ENCODE data around the gene LSM4. TPM values are rescaled to one million over a fixed set of nuclear protein-coding genes. Genes with fewer than 3 reads are reported as not detected.

LSM4 gene
- total RNA-seq, 1 experiment from 2014 or later = 787 TPM

- Histone ChIP-seq H3K4me3 (ENCODE audit: insufficient read depth, low read depth, low read length) (no peak overlapping the region), H3K36me3 (replicated peaks; ENCODE audit: control insufficient read depth, insufficient read depth, low read length) (peaks cover 29% of the 10 kb centered on the region), H3K27me3 (ENCODE audit: control insufficient read depth, insufficient read depth, low read length) (no peaks in the 10 kb centered on the region)
- DNase-seq = peak; percentile 45
Measured at GRCh38 chr19:18310118-18310909, 12.6 kb downstream of the LSM4 start.

- Histone ChIP-seq H3K4me3 (ENCODE audit: insufficient read depth, low read depth, low read length) (no peak overlapping the region), H3K36me3 (replicated peaks; ENCODE audit: control insufficient read depth, insufficient read depth, low read length) (peaks cover 28% of the 10 kb centered on the region), H3K27me3 (ENCODE audit: control insufficient read depth, insufficient read depth, low read length) (no peaks in the 10 kb centered on the region)
- peak; percentile 44 for DNase-seq
Measured at GRCh38 chr19:18309525-18310064, 13.3 kb downstream of the LSM4 start.

DNA sequence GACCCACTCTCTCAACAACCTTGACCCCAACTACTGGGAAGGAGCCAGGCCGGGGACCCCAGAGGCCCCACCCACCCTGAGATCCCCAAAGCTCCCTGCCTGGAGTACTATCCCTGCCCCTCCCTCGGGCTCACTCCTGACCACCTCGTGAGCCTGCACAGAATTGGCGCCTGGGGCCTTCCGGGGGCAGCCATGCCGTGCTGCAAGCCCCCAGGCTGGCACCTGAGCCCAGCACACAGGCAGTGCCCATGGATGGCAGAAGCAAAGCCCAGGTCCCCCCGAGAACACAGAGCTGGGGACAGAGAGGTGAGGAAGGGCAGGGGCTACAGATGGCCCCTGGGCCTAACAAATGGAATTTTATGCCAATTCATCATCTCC lies 13.9 kb downstream of the LSM4 start:
- no peaks in the 10 kb centered on the region for H3K27me3 ChIP-seq (ENCODE audit: control insufficient read depth, insufficient read depth, low read length)
- no peak overlapping the region for H3K4me3 ChIP-seq (ENCODE audit: insufficient read depth, low read depth, low read length)
- H3K36me3 ChIP-seq (replicated peaks; ENCODE audit: control insufficient read depth, insufficient read depth, low read length) = peaks cover 25% of the 10 kb centered on the region
- DNase-seq = peak; percentile 41

DNA sequence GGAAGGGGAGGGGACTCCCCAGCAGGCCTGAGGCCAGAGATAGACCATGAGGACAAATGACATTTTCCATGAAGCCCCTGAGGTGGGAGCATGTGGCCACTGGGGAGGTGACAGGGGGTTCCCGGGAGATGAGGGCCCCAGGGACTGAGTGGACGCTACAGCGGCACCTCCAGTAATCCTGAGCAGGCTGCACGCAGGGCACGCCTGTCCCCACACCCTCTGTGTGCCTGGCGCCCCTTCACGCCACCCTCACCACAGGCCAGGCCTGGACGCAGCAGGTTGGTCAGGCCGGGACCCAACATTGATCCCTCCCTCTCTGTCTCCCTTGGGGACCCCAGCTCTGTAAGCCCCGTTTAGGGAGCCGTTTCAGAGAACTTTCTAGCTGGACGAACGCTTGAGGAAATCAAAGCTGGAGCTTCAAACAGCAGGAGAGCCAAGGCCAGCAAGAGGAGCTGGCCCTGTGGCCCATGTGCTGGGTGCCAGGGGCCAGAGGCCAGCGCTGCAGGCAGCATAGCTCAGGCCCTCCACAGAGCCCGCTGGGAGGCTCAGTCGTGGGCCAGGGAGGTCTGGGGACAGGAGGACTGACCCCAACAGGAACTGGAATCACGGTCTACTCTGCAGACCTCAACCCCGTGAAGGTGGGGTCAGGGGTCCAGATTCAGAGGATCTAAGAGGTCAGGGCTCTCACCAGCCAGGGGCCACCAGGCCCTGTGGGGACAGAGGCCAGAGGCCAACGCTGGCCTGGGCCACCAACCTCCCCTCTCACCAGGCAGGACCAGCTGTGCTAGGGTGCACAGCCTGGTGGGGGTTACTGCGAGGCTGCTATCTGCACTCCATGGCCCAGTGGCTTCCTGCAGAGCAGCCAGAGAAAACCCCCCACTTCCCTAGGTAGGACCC lies 14.6 kb downstream of the LSM4 start:
- Histone ChIP-seq H3K36me3 (replicated peaks; ENCODE audit: control insufficient read depth, insufficient read depth, low read length) (peaks cover 21% of the 10 kb centered on the region), H3K27me3 (ENCODE audit: control insufficient read depth, insufficient read depth, low read length) (no peaks in the 10 kb centered on the region), H3K4me3 (ENCODE audit: insufficient read depth, low read depth, low read length) (no peak overlapping the region)
- DNase-seq = peak; percentile 49

- H3K4me3 ChIP-seq (ENCODE audit: insufficient read depth, low read depth, low read length) = no peak overlapping the region
- no peaks in the 10 kb centered on the region for H3K27me3 ChIP-seq (ENCODE audit: control insufficient read depth, insufficient read depth, low read length)
- peaks cover 15% of the 10 kb centered on the region for H3K36me3 ChIP-seq (replicated peaks; ENCODE audit: control insufficient read depth, insufficient read depth, low read length)
- peak; percentile 68 for DNase-seq
Measured at GRCh38 chr19:18307271-18307681, 15.6 kb downstream of the LSM4 start.

DNA sequence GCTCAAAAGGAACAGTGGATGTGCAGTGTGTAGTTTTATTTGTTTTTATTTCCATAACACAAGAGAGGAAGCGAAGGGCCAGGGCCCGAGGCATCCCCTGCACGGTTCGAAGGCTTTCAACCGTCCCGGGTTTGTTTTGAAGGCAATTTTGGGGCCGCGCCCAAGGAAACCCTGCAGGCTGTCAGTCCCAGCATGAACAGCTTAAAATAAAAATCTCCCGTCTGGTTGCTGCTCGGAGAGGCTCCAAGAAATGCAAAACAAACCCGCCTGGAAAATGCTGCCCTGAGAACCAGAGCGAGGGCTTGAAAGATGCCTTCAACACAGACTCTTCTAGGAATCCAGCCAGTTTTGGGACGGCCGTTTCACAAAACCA lies 16.0 kb downstream of the LSM4 start:
- peaks cover 12% of the 10 kb centered on the region for H3K36me3 ChIP-seq (replicated peaks; ENCODE audit: control insufficient read depth, insufficient read depth, low read length)
- no peak overlapping the region for H3K4me3 ChIP-seq (ENCODE audit: insufficient read depth, low read depth, low read length)
- H3K27me3 ChIP-seq (ENCODE audit: control insufficient read depth, insufficient read depth, low read length) = no peaks in the 10 kb centered on the region
- DNase-seq = no peak

DNA sequence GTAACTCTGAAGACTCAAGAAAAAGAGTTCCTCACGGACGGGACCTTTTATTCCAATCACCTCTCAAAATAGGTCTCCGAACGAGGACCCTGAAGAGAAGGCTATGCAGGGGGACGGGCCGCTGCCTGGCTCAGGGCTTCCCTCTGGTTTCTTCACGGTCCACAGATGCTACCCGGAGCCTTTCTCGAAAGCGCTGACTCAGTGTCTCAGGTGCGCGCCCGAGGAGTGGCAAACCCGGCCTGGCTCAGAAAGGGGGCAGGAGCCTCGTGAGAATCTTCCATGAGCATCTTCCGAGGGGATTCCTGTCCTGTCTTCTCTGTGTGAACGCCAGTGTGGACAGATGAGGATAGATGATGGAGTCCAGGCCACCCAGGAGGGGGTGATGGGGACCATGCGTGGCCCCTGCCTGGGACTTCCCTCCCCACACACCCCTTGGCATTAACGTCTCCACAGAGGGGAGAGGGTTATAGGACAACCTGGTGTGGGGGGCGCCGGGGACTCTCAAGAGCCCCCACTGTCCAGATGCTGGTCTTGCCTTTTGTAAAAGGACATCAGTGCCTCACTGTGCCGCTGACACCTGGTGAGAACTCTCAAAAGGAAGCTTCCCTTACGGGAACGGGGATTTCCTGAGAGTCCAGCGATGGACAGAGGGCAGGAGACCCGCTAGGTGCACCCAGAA lies 16.5 kb downstream of the LSM4 start:
- peak; percentile 43 for DNase-seq
- H3K36me3 ChIP-seq (replicated peaks; ENCODE audit: control insufficient read depth, insufficient read depth, low read length) = peaks cover 12% of the 10 kb centered on the region
- H3K4me3 ChIP-seq (ENCODE audit: insufficient read depth, low read depth, low read length) = no peak overlapping the region
- no peaks in the 10 kb centered on the region for H3K27me3 ChIP-seq (ENCODE audit: control insufficient read depth, insufficient read depth, low read length)

- H3K36me3 ChIP-seq (replicated peaks; ENCODE audit: control insufficient read depth, insufficient read depth, low read length) = peaks cover 6% of the 10 kb centered on the region
- peak overlapping the region; percentile 29 for H3K4me3 ChIP-seq (ENCODE audit: insufficient read depth, low read depth, low read length)
- H3K27me3 ChIP-seq (ENCODE audit: control insufficient read depth, insufficient read depth, low read length) = no peaks in the 10 kb centered on the region
- DNase-seq = peak; percentile 93
Measured at GRCh38 chr19:18304458-18305310, 18.2 kb downstream of the LSM4 start.

GRCh38 chr19:18304208-18304457 lies 18.7 kb downstream of the LSM4 start:
- H3K27me3 ChIP-seq (ENCODE audit: control insufficient read depth, insufficient read depth, low read length) = no peaks in the 10 kb centered on the region
- no peak for DNase-seq
- H3K4me3 ChIP-seq (ENCODE audit: insufficient read depth, low read depth, low read length) = no peak overlapping the region
- H3K36me3 ChIP-seq (replicated peaks; ENCODE audit: control insufficient read depth, insufficient read depth, low read length) = peaks cover 4% of the 10 kb centered on the region

DNA sequence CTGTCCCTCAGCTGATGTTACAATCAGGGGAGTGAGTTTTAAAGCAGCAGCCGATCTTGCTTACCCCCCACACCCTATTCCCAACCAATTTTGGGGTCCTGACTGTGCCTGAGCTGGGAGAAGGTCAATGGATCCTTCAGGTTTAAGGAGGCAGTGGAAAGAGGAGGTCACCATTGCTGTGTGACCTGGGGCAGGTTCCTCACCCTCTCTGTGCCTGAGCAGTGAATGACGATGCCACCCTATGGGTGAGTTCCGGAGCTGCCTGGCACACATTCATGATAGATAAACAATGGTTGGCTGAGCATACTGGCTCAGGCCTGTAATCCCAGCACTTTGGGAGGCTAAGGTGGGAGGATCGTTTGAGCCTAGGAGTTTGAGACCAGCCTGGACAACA lies 21.2 kb downstream of the LSM4 start:
- no peak overlapping the region for H3K4me3 ChIP-seq (ENCODE audit: insufficient read depth, low read depth, low read length)
- no peaks in the 10 kb centered on the region for H3K36me3 ChIP-seq (replicated peaks; ENCODE audit: control insufficient read depth, insufficient read depth, low read length)
- DNase-seq = peak; percentile 15
- H3K27me3 ChIP-seq (ENCODE audit: control insufficient read depth, insufficient read depth, low read length) = no peaks in the 10 kb centered on the region

- DNase-seq = peak; percentile 49
- no peak overlapping the region for H3K4me3 ChIP-seq (ENCODE audit: insufficient read depth, low read depth, low read length)
- no peaks in the 10 kb centered on the region for H3K36me3 ChIP-seq (replicated peaks; ENCODE audit: control insufficient read depth, insufficient read depth, low read length)
- H3K27me3 ChIP-seq (ENCODE audit: control insufficient read depth, insufficient read depth, low read length) = no peaks in the 10 kb centered on the region
Measured at GRCh38 chr19:18300930-18301717, 21.8 kb downstream of the LSM4 start.

DNA sequence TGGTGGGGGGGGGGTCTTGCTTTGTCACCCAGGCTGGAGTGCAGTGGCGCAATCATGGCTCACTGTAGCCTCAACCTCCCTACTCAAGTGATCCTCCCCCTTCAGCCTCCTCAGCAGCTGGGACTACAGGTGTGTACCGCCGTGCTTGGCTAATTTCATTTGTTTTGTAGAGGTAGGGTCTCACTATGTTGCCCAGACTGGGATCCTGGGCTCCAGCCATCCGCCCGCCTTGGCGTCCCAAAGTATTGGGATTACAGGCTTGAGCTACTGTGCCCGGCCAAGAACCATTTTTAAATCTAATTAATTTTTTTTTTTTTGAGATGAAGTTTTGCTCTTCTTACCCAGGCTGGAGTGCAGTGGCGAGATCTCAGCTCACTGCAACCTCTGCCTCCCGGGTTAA lies 23.2 kb downstream of the LSM4 start:
- H3K36me3 ChIP-seq (replicated peaks; ENCODE audit: control insufficient read depth, insufficient read depth, low read length) = no peaks in the 10 kb centered on the region
- DNase-seq = no peak

GRCh38 chr19:18298601-18299000 lies 24.3 kb downstream of the LSM4 start:
- DNase-seq = no peak
- H3K36me3 ChIP-seq (replicated peaks; ENCODE audit: control insufficient read depth, insufficient read depth, low read length) = no peaks in the 10 kb centered on the region
- no peaks in the 10 kb centered on the region for H3K27me3 ChIP-seq (ENCODE audit: control insufficient read depth, insufficient read depth, low read length)
- no peak overlapping the region for H3K4me3 ChIP-seq (ENCODE audit: insufficient read depth, low read depth, low read length)

More for the DNA sequence above, 23.2 kb downstream of the LSM4 start:
- Histone ChIP-seq H3K4me3 (ENCODE audit: insufficient read depth, low read depth, low read length) (no peak overlapping the region), H3K27me3 (ENCODE audit: control insufficient read depth, insufficient read depth, low read length) (no peaks in the 10 kb centered on the region)

Data from H7 (cell line).